IPS-18c (cell line): ENCODE results near the gene KYNU.
"Not testable (repeated sequence)": the region's sequence is repeated elsewhere in the genome, so short reads cannot be mapped to it uniquely, and the experiment has no call there.

Experiments
- H3K4me3 ChIP-seq: 2 replicates; pipeline ENCODE4 v1.7.0; 2013; ENCODE audit warnings: low read depth, mild to moderate bottlenecking, low read length, moderate library complexity; ENCODE audit not compliant: insufficient read depth
- H3K9me3 ChIP-seq: one replicate; pipeline ENCODE4 v1.6.1; 2013; ENCODE audit warnings: mild to moderate bottlenecking, low read length, moderate library complexity; ENCODE audit not compliant: control insufficient read depth, insufficient read depth

Gene KYNU

GRCh38 chr2:142877216-142877838, at the start of gene KYNU:
TSS of gene KYNU (plus strand) at chr2:142877664. CDS start at chr2:142885368, 7,704 bp downstream.
- no peaks in the 10 kb centered on the region for H3K9me3 ChIP-seq
- no peak within 1 kb of the TSS for H3K4me3 ChIP-seq

- H3K4me3 ChIP-seq, result no peak overlapping the region
These were observed 43.4 kb upstream of the KYNU start for GRCh38 chr2:142834021-142834420.

GRCh38 chr2:142840436-142840835, 37.0 kb upstream of the KYNU start:
- Histone ChIP-seq H3K9me3 (no peaks in the 10 kb centered on the region), H3K4me3 (no peak overlapping the region)

More at GRCh38 chr2:142834021-142834420, 43.4 kb upstream of the KYNU start:
- no peaks in the 10 kb centered on the region for H3K9me3 ChIP-seq

GRCh38 chr2:142841788-142842187, 35.7 kb upstream of the KYNU start:
- Histone ChIP-seq H3K9me3 (no peaks in the 10 kb centered on the region), H3K4me3 (no peak overlapping the region)

GRCh38 chr2:142842369-142842768, 35.1 kb upstream of the KYNU start:
- no peaks in the 10 kb centered on the region for H3K9me3 ChIP-seq
- H3K4me3 ChIP-seq, result no peak overlapping the region

GRCh38 chr2:142843731-142844130, 33.7 kb upstream of the KYNU start:
- Histone ChIP-seq H3K4me3 (no peak overlapping the region), H3K9me3 (no peaks in the 10 kb centered on the region)

GRCh38 chr2:142848023-142848606, 29.3 kb upstream of the KYNU start:
- no peaks in the 10 kb centered on the region for H3K9me3 ChIP-seq
- H3K4me3 ChIP-seq, result no peak overlapping the region

- Histone ChIP-seq H3K9me3 (no peaks in the 10 kb centered on the region), H3K4me3 (no peak overlapping the region)
These were observed 27.6 kb upstream of the KYNU start for GRCh38 chr2:142849820-142850219.

- Histone ChIP-seq H3K4me3 (no peak overlapping the region), H3K9me3 (no peaks in the 10 kb centered on the region)
These were observed 23.6 kb upstream of the KYNU start for GRCh38 chr2:142853912-142854311.

GRCh38 chr2:142857256-142858164, 20.0 kb upstream of the KYNU start:
- Histone ChIP-seq H3K4me3 (no peak overlapping the region), H3K9me3 (no peaks in the 10 kb centered on the region)

GRCh38 chr2:142858961-142859360, 18.5 kb upstream of the KYNU start:
- no peaks in the 10 kb centered on the region for H3K9me3 ChIP-seq
- H3K4me3 ChIP-seq, result no peak overlapping the region

GRCh38 chr2:142862299-142862698, 15.2 kb upstream of the KYNU start:
- Histone ChIP-seq H3K9me3 (no peaks in the 10 kb centered on the region), H3K4me3 (no peak overlapping the region)

- H3K9me3 ChIP-seq, result no peaks in the 10 kb centered on the region
- H3K4me3 ChIP-seq, result no peak overlapping the region
These were observed 14.6 kb upstream of the KYNU start for GRCh38 chr2:142862847-142863246.

- Histone ChIP-seq H3K4me3 (no peak overlapping the region), H3K9me3 (no peaks in the 10 kb centered on the region)
These were observed 13.9 kb upstream of the KYNU start for GRCh38 chr2:142863485-142863961.

- H3K4me3 ChIP-seq, H3K9me3 ChIP-seq: not testable (repeated sequence)
These were observed 12.9 kb upstream of the KYNU start for GRCh38 chr2:142864605-142865004.

- Histone ChIP-seq H3K9me3 (no peaks in the 10 kb centered on the region), H3K4me3 (no peak overlapping the region)
These were observed 11.5 kb upstream of the KYNU start for GRCh38 chr2:142865924-142866323.

- H3K4me3 ChIP-seq, result no peak overlapping the region
- no peaks in the 10 kb centered on the region for H3K9me3 ChIP-seq
These were observed 11.0 kb upstream of the KYNU start for GRCh38 chr2:142866426-142866825.

GRCh38 chr2:142867136-142867535, 10.3 kb upstream of the KYNU start:
- Histone ChIP-seq H3K9me3 (no peaks in the 10 kb centered on the region), H3K4me3 (no peak overlapping the region)
